Upper lobe of right lung (tissue), 1 donor: ENCODE measurements around the gene DOP1B. TPM values are rescaled to one million over a fixed set of nuclear protein-coding genes. Genes with fewer than 3 reads are reported as not detected.
A peak's percentile ranks its signal among the peaks of the same experiment; 100 is the strongest.

Source experiments
- ATAC-seq: fragments of 200-7000 bp; cut with Tn5 transposase; one replicate; pipeline ENCODE4 v1.9.1; 2020; ENCODE audit warnings: mild to moderate bottlenecking, moderate library complexity
- DNase-seq: peaks from one replicate; pipeline ENCODE4 v3.0.0-alpha.2; 2020
- H3K27ac ChIP-seq: fragments of 200-600 bp; one replicate; pipeline ENCODE4 v1.8.0; 2022
- H3K27me3 ChIP-seq: fragments of 200-600 bp; one replicate; pipeline ENCODE4 v1.8.0; 2022; ENCODE audit warnings: mild to moderate bottlenecking
- H3K36me3 ChIP-seq: fragments of 200-600 bp; one replicate; pipeline ENCODE4 v1.8.0; 2022
- H3K4me1 ChIP-seq: fragments of 200-600 bp; one replicate; pipeline ENCODE4 v1.8.0; 2022
- H3K4me3 ChIP-seq: fragments of 200-600 bp; one replicate; pipeline ENCODE4 v1.8.0; 2022; ENCODE audit warnings: mild to moderate bottlenecking
- H3K9me3 ChIP-seq: fragments of 200-600 bp; one replicate; pipeline ENCODE4 v1.8.0; 2022
- intact Hi-C: fragments of 100-400 bp; cut with DNase I; formaldehyde crosslinking; loops from one replicate; pipeline ENCODE4 v1.11.0; 2022
- total RNA-seq: library from RNA; stranded (reverse); fragmentation: NEBNext Ultra II Directional; extraction: Animal tissue kit (Norgen Biotek cat#: 25700); gene quantifications from one replicate; pipeline ENCODE4 v1.2.1, GENCODE V29; 2021
- TF ChIP-seq, protein P1 (sequence below): fragments of 200-600 bp; IDR thresholded peaks from one replicate; pipeline ENCODE4 v1.8.0; 2022; ENCODE audit warnings: antibody characterized with exemption
- donor health status: DM: no; HTN: yes; CAD: no; lungs with severe emphysema.

DOP1B gene
- total RNA-seq, 1 donor from 2014 or later = 19.0 TPM

GRCh38 chr21:36115138-36115730 is 41.4 kb upstream of the DOP1B start:
- intact Hi-C loops = no loop called here
- ATAC-seq = no peak
- H3K4me3 ChIP-seq = no peak overlapping the region
- H3K27ac ChIP-seq = no peak overlapping the region
- H3K27me3 ChIP-seq = no peaks in the 10 kb centered on the region
- H3K4me1 ChIP-seq = peaks cover 8% of the 10 kb centered on the region
- TF ChIP-seq, protein P1, sequence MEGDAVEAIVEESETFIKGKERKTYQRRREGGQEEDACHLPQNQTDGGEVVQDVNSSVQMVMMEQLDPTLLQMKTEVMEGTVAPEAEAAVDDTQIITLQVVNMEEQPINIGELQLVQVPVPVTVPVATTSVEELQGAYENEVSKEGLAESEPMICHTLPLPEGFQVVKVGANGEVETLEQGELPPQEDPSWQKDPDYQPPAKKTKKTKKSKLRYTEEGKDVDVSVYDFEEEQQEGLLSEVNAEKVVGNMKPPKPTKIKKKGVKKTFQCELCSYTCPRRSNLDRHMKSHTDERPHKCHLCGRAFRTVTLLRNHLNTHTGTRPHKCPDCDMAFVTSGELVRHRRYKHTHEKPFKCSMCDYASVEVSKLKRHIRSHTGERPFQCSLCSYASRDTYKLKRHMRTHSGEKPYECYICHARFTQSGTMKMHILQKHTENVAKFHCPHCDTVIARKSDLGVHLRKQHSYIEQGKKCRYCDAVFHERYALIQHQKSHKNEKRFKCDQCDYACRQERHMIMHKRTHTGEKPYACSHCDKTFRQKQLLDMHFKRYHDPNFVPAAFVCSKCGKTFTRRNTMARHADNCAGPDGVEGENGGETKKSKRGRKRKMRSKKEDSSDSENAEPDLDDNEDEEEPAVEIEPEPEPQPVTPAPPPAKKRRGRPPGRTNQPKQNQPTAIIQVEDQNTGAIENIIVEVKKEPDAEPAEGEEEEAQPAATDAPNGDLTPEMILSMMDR = no peak
- DNase-seq = peak; percentile 25
- no peaks in the 10 kb centered on the region for H3K36me3 ChIP-seq
- no peaks in the 10 kb centered on the region for H3K9me3 ChIP-seq

- TF ChIP-seq, protein P1 = no peak
- Histone ChIP-seq H3K4me1 (peaks cover 8% of the 10 kb centered on the region), H3K9me3 (no peaks in the 10 kb centered on the region), H3K36me3 (no peaks in the 10 kb centered on the region), H3K27me3 (no peaks in the 10 kb centered on the region), H3K27ac (peak overlapping the region; percentile 14), H3K4me3 (no peak overlapping the region)
- intact Hi-C loops = no loop called here
- no peak for ATAC-seq
- no peak for DNase-seq
Measured at GRCh38 chr21:36117286-36117741, 39.3 kb upstream of the DOP1B start.

GRCh38 chr21:36120304-36120888 is 36.2 kb upstream of the DOP1B start:
- H3K4me3 ChIP-seq = no peak overlapping the region
- H3K9me3 ChIP-seq = no peaks in the 10 kb centered on the region
- intact Hi-C loops = no loop called here
- no peaks in the 10 kb centered on the region for H3K36me3 ChIP-seq
- TF ChIP-seq, protein P1 = no peak
- no peaks in the 10 kb centered on the region for H3K4me1 ChIP-seq
- ATAC-seq (peak; percentile 73), DNase-seq (peak; percentile 65)
- peak overlapping the region; percentile 44 for H3K27ac ChIP-seq
- H3K27me3 ChIP-seq = no peaks in the 10 kb centered on the region

GRCh38 chr21:36122977-36123376 is 33.6 kb upstream of the DOP1B start:
- TF ChIP-seq, protein P1 = peak; percentile 51
- Histone ChIP-seq H3K27ac (no peak overlapping the region), H3K36me3 (no peaks in the 10 kb centered on the region), H3K4me3 (no peak overlapping the region), H3K4me1 (no peaks in the 10 kb centered on the region), H3K27me3 (no peaks in the 10 kb centered on the region), H3K9me3 (no peaks in the 10 kb centered on the region)
- ATAC-seq = no peak
- intact Hi-C loops = no loop called here
- DNase-seq = no peak

DNA sequence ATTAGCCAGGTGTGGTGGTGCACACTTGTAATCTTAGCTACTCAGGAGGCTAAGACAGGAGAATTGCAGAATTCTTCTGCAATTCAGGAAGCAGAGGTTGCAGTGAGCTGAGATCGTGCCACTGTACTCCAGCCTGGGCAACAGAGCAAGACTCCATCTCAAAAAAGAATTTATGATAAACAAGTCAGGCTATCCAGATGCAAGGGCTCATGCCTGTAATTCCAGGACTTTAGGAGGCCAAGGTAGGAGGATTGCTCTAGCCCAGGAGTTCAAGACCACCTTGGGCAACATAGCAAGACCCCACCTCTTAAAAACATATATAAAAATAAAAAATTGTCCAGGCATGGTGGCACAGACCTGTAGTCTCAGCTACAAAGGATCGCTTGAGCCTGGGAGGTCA is 32.2 kb upstream of the DOP1B start:
- intact Hi-C loops = no loop called here

More for the DNA sequence above, 32.2 kb upstream of the DOP1B start:
- no peak for DNase-seq
- Histone ChIP-seq H3K36me3 (no peaks in the 10 kb centered on the region), H3K9me3 (no peaks in the 10 kb centered on the region), H3K4me3 (no peak overlapping the region), H3K27ac (no peak overlapping the region), H3K27me3 (no peaks in the 10 kb centered on the region), H3K4me1 (peaks cover under 1% of the 10 kb centered on the region)
- TF ChIP-seq, protein P1 = no peak
- no peak for ATAC-seq
